OCI-M2 (cell line): ENCODE measurements around the gene MYH4.

Experiments
- DNase-seq: peaks from one replicate; lab custom pipeline; 2025; ENCODE audit not compliant: unreplicated experiment; lab: John Stamatoyannopoulos, UW

MYH4 gene

GRCh38 chr17:10469459-10469858 is at the start of gene MYH4:
Gene MYH4 (minus strand): TSS chr17:10469559. CDS start chr17:10466745, 2,814 bp downstream.
- no peak for DNase-seq

GRCh38 chr17:10518271-10519037 is 49.1 kb upstream of the MYH4 start, which contains the start of gene MYH1:
Gene MYH1 (minus strand): TSS chr17:10518542. CDS start chr17:10516642, 1,900 bp downstream.
- no peak for DNase-seq

- no peak for DNase-seq
Measured at GRCh38 chr17:10516638-10517037, 47.3 kb upstream of the MYH4 start.

GRCh38 chr17:10516065-10516464 is 46.7 kb upstream of the MYH4 start:
- DNase-seq, result no peak

GRCh38 chr17:10513299-10514067 is 44.1 kb upstream of the MYH4 start:
- no peak for DNase-seq

- DNase-seq, result no peak
Measured at GRCh38 chr17:10512856-10513255, 43.5 kb upstream of the MYH4 start.

GRCh38 chr17:10499950-10500349 is 30.6 kb upstream of the MYH4 start:
- no peak for DNase-seq

GRCh38 chr17:10492004-10492403 is 22.6 kb upstream of the MYH4 start:
- no peak for DNase-seq

- no peak for DNase-seq
Measured at GRCh38 chr17:10482252-10482651, 12.9 kb upstream of the MYH4 start.

- DNase-seq, result no peak
Measured at GRCh38 chr17:10477701-10478100, 8.3 kb upstream of the MYH4 start.

- DNase-seq, result no peak
Measured at GRCh38 chr17:10474536-10474935, 5.2 kb upstream of the MYH4 start.

GRCh38 chr17:10471858-10472257 is 2.5 kb upstream of the MYH4 start:
- no peak for DNase-seq

GRCh38 chr17:10463402-10463801 is 6.0 kb downstream of the MYH4 start:
- DNase-seq, result no peak

GRCh38 chr17:10460062-10460461 is 9.3 kb downstream of the MYH4 start:
- DNase-seq, result no peak

- no peak for DNase-seq
Measured at GRCh38 chr17:10458701-10459100, 10.7 kb downstream of the MYH4 start.

- DNase-seq, result no peak
Measured at GRCh38 chr17:10457952-10458351, 11.4 kb downstream of the MYH4 start.

GRCh38 chr17:10447026-10447931 is 22.1 kb downstream of the MYH4 start:
- no peak for DNase-seq

- no peak for DNase-seq
Measured at GRCh38 chr17:10439816-10440215, 29.5 kb downstream of the MYH4 start.

- DNase-seq, result no peak
Measured at GRCh38 chr17:10435096-10435495, 34.3 kb downstream of the MYH4 start.

- no peak for DNase-seq
Measured at GRCh38 chr17:10429421-10430045, 39.8 kb downstream of the MYH4 start.

- no peak for DNase-seq
Measured at GRCh38 chr17:10428781-10429180, 40.6 kb downstream of the MYH4 start.
